ENCODE results near the gene PTPN7.
"Not testable (repeated sequence)": the region's sequence is repeated elsewhere in the genome, so short reads cannot be mapped to it uniquely, and the experiment has no call there.

PTPN7 gene

GRCh38 chr1:202181586-202181985 lies 21.2 kb upstream of the PTPN7 start:
- no peak overlapping the region for H3K4me3 Mint-ChIP-seq
- peaks cover 14% of the 10 kb centered on the region for H3K4me1 Mint-ChIP-seq (ENCODE audit: low read depth)
- H3K9me3 Mint-ChIP-seq, result no peaks in the 10 kb centered on the region
- H3K36me3 Mint-ChIP-seq (ENCODE audit: low read depth), result no peaks in the 10 kb centered on the region
- H3K27me3 Mint-ChIP-seq, result peaks cover 3% of the 10 kb centered on the region
- H3K27ac Mint-ChIP-seq, result no peak overlapping the region
- no peak for DNase-seq

GRCh38 chr1:202180751-202181139 lies 20.3 kb upstream of the PTPN7 start:
- DNase-seq; H3K9me3 Mint-ChIP-seq; H3K36me3 Mint-ChIP-seq (ENCODE audit: low read depth); H3K4me3 Mint-ChIP-seq; H3K27me3 Mint-ChIP-seq; H3K27ac Mint-ChIP-seq: not testable (repeated sequence)
- H3K4me1 Mint-ChIP-seq (ENCODE audit: low read depth), result peaks cover 14% of the 10 kb centered on the region

GRCh38 chr1:202179828-202180750 lies 19.7 kb upstream of the PTPN7 start:
- H3K4me3 Mint-ChIP-seq, result no peak overlapping the region
- no peak overlapping the region for H3K27ac Mint-ChIP-seq
- H3K4me1 Mint-ChIP-seq (ENCODE audit: low read depth), result peaks cover 14% of the 10 kb centered on the region
- no peak for DNase-seq
- H3K9me3 Mint-ChIP-seq, result no peaks in the 10 kb centered on the region
- no peaks in the 10 kb centered on the region for H3K36me3 Mint-ChIP-seq (ENCODE audit: low read depth)
- H3K27me3 Mint-ChIP-seq, result no peaks in the 10 kb centered on the region

- Mint-ChIP-seq H3K36me3 (ENCODE audit: low read depth) (no peaks in the 10 kb centered on the region), H3K27ac (no peak overlapping the region), H3K9me3 (no peaks in the 10 kb centered on the region), H3K4me1 (ENCODE audit: low read depth) (no peaks in the 10 kb centered on the region), H3K27me3 (no peaks in the 10 kb centered on the region), H3K4me3 (no peak overlapping the region)
- no peak for DNase-seq
Observed at GRCh38 chr1:202176949-202177927, 16.8 kb upstream of the PTPN7 start.

GRCh38 chr1:202173993-202174392 lies 13.6 kb upstream of the PTPN7 start:
- no peak overlapping the region for H3K4me3 Mint-ChIP-seq
- no peaks in the 10 kb centered on the region for H3K9me3 Mint-ChIP-seq
- H3K27ac Mint-ChIP-seq, result no peak overlapping the region
- H3K4me1 Mint-ChIP-seq (ENCODE audit: low read depth), result peaks cover 3% of the 10 kb centered on the region
- H3K27me3 Mint-ChIP-seq, result no peaks in the 10 kb centered on the region
- no peak for DNase-seq
- no peaks in the 10 kb centered on the region for H3K36me3 Mint-ChIP-seq (ENCODE audit: low read depth)

- peaks cover 6% of the 10 kb centered on the region for H3K4me1 Mint-ChIP-seq (ENCODE audit: low read depth)
- H3K36me3 Mint-ChIP-seq (ENCODE audit: low read depth), result no peaks in the 10 kb centered on the region
- H3K27ac Mint-ChIP-seq, result no peak overlapping the region
- DNase-seq, result no peak
- H3K27me3 Mint-ChIP-seq, result no peaks in the 10 kb centered on the region
- no peaks in the 10 kb centered on the region for H3K9me3 Mint-ChIP-seq
- no peak overlapping the region for H3K4me3 Mint-ChIP-seq
Observed at GRCh38 chr1:202172015-202172355, 11.6 kb upstream of the PTPN7 start.

- no peak for DNase-seq
- peaks cover 11% of the 10 kb centered on the region for H3K4me1 Mint-ChIP-seq (ENCODE audit: low read depth)
- no peak overlapping the region for H3K27ac Mint-ChIP-seq
- H3K9me3 Mint-ChIP-seq, result no peaks in the 10 kb centered on the region
- no peaks in the 10 kb centered on the region for H3K36me3 Mint-ChIP-seq (ENCODE audit: low read depth)
- H3K4me3 Mint-ChIP-seq, result no peak overlapping the region
- no peaks in the 10 kb centered on the region for H3K27me3 Mint-ChIP-seq
Observed at GRCh38 chr1:202171292-202172014, 11.1 kb upstream of the PTPN7 start.

GRCh38 chr1:202170726-202171125 lies 10.3 kb upstream of the PTPN7 start:
- no peak for DNase-seq
- Mint-ChIP-seq H3K9me3 (no peaks in the 10 kb centered on the region), H3K4me3 (no peak overlapping the region), H3K27me3 (no peaks in the 10 kb centered on the region), H3K36me3 (ENCODE audit: low read depth) (no peaks in the 10 kb centered on the region), H3K4me1 (ENCODE audit: low read depth) (peaks cover 18% of the 10 kb centered on the region), H3K27ac (no peak overlapping the region)

- no peak for DNase-seq
- H3K36me3 Mint-ChIP-seq (ENCODE audit: low read depth), result no peaks in the 10 kb centered on the region
- peaks cover 37% of the 10 kb centered on the region for H3K4me1 Mint-ChIP-seq (ENCODE audit: low read depth)
Observed at GRCh38 chr1:202168861-202169260, 8.5 kb upstream of the PTPN7 start.

GRCh38 chr1:202167708-202168415 lies 7.5 kb upstream of the PTPN7 start:
- H3K27ac Mint-ChIP-seq, result no peak overlapping the region

More at GRCh38 chr1:202168861-202169260, 8.5 kb upstream of the PTPN7 start:
- Mint-ChIP-seq H3K27ac (no peak overlapping the region), H3K4me3 (no peak overlapping the region), H3K27me3 (no peaks in the 10 kb centered on the region), H3K9me3 (no peaks in the 10 kb centered on the region)

GRCh38 chr1:202167054-202167453 lies 6.7 kb upstream of the PTPN7 start:
- H3K36me3 Mint-ChIP-seq (ENCODE audit: low read depth); H3K9me3 Mint-ChIP-seq; H3K27me3 Mint-ChIP-seq; DNase-seq; H3K4me3 Mint-ChIP-seq: not testable (repeated sequence)
- H3K4me1 Mint-ChIP-seq (ENCODE audit: low read depth), result peaks cover 55% of the 10 kb centered on the region
- peak overlapping the region; percentile 67 for H3K27ac Mint-ChIP-seq

More at GRCh38 chr1:202167708-202168415, 7.5 kb upstream of the PTPN7 start:
- H3K36me3 Mint-ChIP-seq (ENCODE audit: low read depth), result no peaks in the 10 kb centered on the region
- H3K4me1 Mint-ChIP-seq (ENCODE audit: low read depth), result peaks cover 47% of the 10 kb centered on the region
- H3K9me3 Mint-ChIP-seq, result no peaks in the 10 kb centered on the region
- H3K4me3 Mint-ChIP-seq, result no peak overlapping the region
- no peak for DNase-seq
- no peaks in the 10 kb centered on the region for H3K27me3 Mint-ChIP-seq

GRCh38 chr1:202165942-202166843 lies 5.8 kb upstream of the PTPN7 start:
- H3K36me3 Mint-ChIP-seq (ENCODE audit: low read depth), result no peaks in the 10 kb centered on the region
- no peak for DNase-seq
- peak overlapping the region; percentile 79 for H3K4me3 Mint-ChIP-seq
- H3K27ac Mint-ChIP-seq, result peak overlapping the region; percentile 89
- H3K4me1 Mint-ChIP-seq (ENCODE audit: low read depth), result peaks cover 63% of the 10 kb centered on the region
- H3K9me3 Mint-ChIP-seq, result no peaks in the 10 kb centered on the region
- H3K27me3 Mint-ChIP-seq, result no peaks in the 10 kb centered on the region

All from activated T-cell treated with anti-CD3 and anti-CD28 coated beads, Interleukin-2, amount 50 U/mL, for 24 hours (primary cell).